Measurements from ENCODE around the gene PRKG1.
A peak's percentile ranks its signal among the peaks of the same experiment; 100 is the strongest.

Gene PRKG1

GRCh38 chr10:51045871-51046270 is 28.4 kb upstream of the PRKG1 start:
- no peak overlapping the region for H3K4me3 ChIP-seq (ENCODE audit: low read length)
- DNase-seq (ENCODE audit: low read depth) = no peak
- TF ChIP-seq CTCF (conservative IDR thresholded peaks at IDR 0.05; ENCODE audit: low read length) = no peak

GRCh38 chr10:51046654-51047053 is 27.6 kb upstream of the PRKG1 start:
- H3K4me3 ChIP-seq (ENCODE audit: low read length) = no peak overlapping the region
- DNase-seq (ENCODE audit: low read depth) = no peak
- no peak for TF ChIP-seq CTCF (conservative IDR thresholded peaks at IDR 0.05; ENCODE audit: low read length)

GRCh38 chr10:51047857-51048256 is 26.4 kb upstream of the PRKG1 start:
- no peak for DNase-seq (ENCODE audit: low read depth)
- H3K4me3 ChIP-seq (ENCODE audit: low read length) = no peak overlapping the region
- peak; percentile 36 for TF ChIP-seq CTCF (conservative IDR thresholded peaks at IDR 0.05; ENCODE audit: low read length)

- H3K4me3 ChIP-seq (ENCODE audit: low read length) = no peak overlapping the region
- no peak for DNase-seq (ENCODE audit: low read depth)
- no peak for TF ChIP-seq CTCF (conservative IDR thresholded peaks at IDR 0.05; ENCODE audit: low read length)
These were observed 25.5 kb upstream of the PRKG1 start for GRCh38 chr10:51048792-51049191.

- DNase-seq (ENCODE audit: low read depth) = peak; percentile 37
- no peak for TF ChIP-seq CTCF (conservative IDR thresholded peaks at IDR 0.05; ENCODE audit: low read length)
- no peak overlapping the region for H3K4me3 ChIP-seq (ENCODE audit: low read length)
These were observed 22.1 kb upstream of the PRKG1 start for GRCh38 chr10:51052163-51052562.

- H3K4me3 ChIP-seq (ENCODE audit: low read length) = no peak overlapping the region
- no peak for TF ChIP-seq CTCF (conservative IDR thresholded peaks at IDR 0.05; ENCODE audit: low read length)
- DNase-seq (ENCODE audit: low read depth) = no peak
These were observed 16.4 kb upstream of the PRKG1 start for GRCh38 chr10:51057925-51058324.

GRCh38 chr10:51063166-51063565 is 11.1 kb upstream of the PRKG1 start:
- DNase-seq (ENCODE audit: low read depth) = no peak
- no peak overlapping the region for H3K4me3 ChIP-seq (ENCODE audit: low read length)
- no peak for TF ChIP-seq CTCF (conservative IDR thresholded peaks at IDR 0.05; ENCODE audit: low read length)

Measured in AG10803 (cell line).